Measurements from ENCODE around the gene PPFIA2. TPM values are rescaled to one million over a fixed set of nuclear protein-coding genes. Genes with fewer than 3 reads are reported as not detected.

The PPFIA2 gene
- total RNA-seq, 1 experiment from 2014 or later = not detected

- Histone ChIP-seq H3K9me2 (replicated peaks; ENCODE audit: low read length) (no peaks in the 10 kb centered on the region), H4K20me1 (ENCODE audit: low read length) (no peaks in the 10 kb centered on the region), H3K4me3 (ENCODE audit: low read length) (no peak overlapping the region), H3K4me2 (ENCODE audit: low read length) (no peak overlapping the region), H3K9me3 (ENCODE audit: low read length) (no peaks in the 10 kb centered on the region), H3K27ac (ENCODE audit: low read length) (no peak overlapping the region), H3K9ac (ENCODE audit: low read length) (no peak overlapping the region), H3K79me2 (ENCODE audit: low read length) (no peaks in the 10 kb centered on the region), H3K27me3 (ENCODE audit: low read length) (no peaks in the 10 kb centered on the region), H3K4me1 (ENCODE audit: insufficient read depth, low read length) (no peaks in the 10 kb centered on the region), H3K36me3 (ENCODE audit: low read depth, low read length) (no peaks in the 10 kb centered on the region), H3F3A (ENCODE audit: low read length, unreplicated experiment) (no peaks in the 10 kb centered on the region), H2AFZ (ENCODE audit: low read length) (no peak overlapping the region)
- ATAC-seq (no peak), DNase-seq (no peak)
- intact Hi-C loops (cut with micrococcal nuclease) = no loop called here
- no TSS peak for BruUV-seq (replicated peaks)
- ChIA-PET POLR2A (ENCODE audit: unreplicated experiment) (no interaction called here), CTCF (no interaction called here)
- TF ChIP-seq EZH2 (IDR thresholded peaks at IDR 0.05; ENCODE audit: low read length, unreplicated experiment) (no peak), EZH2phosphoT487 (IDR thresholded peaks at IDR 0.05; ENCODE audit: borderline replicate concordance, low read length) (no peak)
- TF ChIP-seq, protein P1, sequence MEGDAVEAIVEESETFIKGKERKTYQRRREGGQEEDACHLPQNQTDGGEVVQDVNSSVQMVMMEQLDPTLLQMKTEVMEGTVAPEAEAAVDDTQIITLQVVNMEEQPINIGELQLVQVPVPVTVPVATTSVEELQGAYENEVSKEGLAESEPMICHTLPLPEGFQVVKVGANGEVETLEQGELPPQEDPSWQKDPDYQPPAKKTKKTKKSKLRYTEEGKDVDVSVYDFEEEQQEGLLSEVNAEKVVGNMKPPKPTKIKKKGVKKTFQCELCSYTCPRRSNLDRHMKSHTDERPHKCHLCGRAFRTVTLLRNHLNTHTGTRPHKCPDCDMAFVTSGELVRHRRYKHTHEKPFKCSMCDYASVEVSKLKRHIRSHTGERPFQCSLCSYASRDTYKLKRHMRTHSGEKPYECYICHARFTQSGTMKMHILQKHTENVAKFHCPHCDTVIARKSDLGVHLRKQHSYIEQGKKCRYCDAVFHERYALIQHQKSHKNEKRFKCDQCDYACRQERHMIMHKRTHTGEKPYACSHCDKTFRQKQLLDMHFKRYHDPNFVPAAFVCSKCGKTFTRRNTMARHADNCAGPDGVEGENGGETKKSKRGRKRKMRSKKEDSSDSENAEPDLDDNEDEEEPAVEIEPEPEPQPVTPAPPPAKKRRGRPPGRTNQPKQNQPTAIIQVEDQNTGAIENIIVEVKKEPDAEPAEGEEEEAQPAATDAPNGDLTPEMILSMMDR (conservative IDR thresholded peaks at IDR 0.05; ENCODE audit: low read depth, low read length) = no peak
These were observed 319.8 kb downstream of the PPFIA2 start for GRCh38 chr12:81439344-81439743.

DNA sequence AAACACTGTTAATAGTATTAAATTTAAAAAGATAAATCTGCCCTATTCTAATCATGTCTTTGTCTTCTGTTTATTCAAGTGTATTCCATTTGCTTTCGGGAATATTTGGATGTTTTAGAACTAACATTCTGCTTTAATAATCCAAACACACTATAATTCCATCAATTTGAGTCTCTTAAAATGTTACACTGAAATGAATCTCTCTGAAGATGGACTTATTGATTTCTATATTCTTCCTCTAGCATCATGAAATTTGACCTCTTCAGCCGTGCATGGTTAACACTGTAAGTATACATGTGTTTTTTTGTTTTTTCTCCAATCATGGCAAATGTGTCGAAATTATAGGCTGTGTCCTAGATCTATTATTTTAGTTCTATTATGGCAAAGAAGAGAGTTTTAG, 342.1 kb downstream of the PPFIA2 start:
- H3K27me3 ChIP-seq (ENCODE audit: low read length) = no peaks in the 10 kb centered on the region
- no peak for ATAC-seq
- H3K4me3 ChIP-seq (ENCODE audit: low read length) = no peak overlapping the region
- H3F3A ChIP-seq (ENCODE audit: low read length, unreplicated experiment) = no peaks in the 10 kb centered on the region
- DNase-seq = no peak
- H3K4me2 ChIP-seq (ENCODE audit: low read length) = no peak overlapping the region
- no peaks in the 10 kb centered on the region for H3K9me2 ChIP-seq (replicated peaks; ENCODE audit: low read length)
- no peak overlapping the region for H3K27ac ChIP-seq (ENCODE audit: low read length)
- H3K79me2 ChIP-seq (ENCODE audit: low read length) = no peaks in the 10 kb centered on the region
- H3K9ac ChIP-seq (ENCODE audit: low read length) = no peak overlapping the region
- TF ChIP-seq, protein P1 (conservative IDR thresholded peaks at IDR 0.05; ENCODE audit: low read depth, low read length) = no peak
- TF ChIP-seq EZH2phosphoT487 (IDR thresholded peaks at IDR 0.05; ENCODE audit: borderline replicate concordance, low read length) (no peak), EZH2 (IDR thresholded peaks at IDR 0.05; ENCODE audit: low read length, unreplicated experiment) (no peak)
- no peaks in the 10 kb centered on the region for H3K4me1 ChIP-seq (ENCODE audit: insufficient read depth, low read length)
- CTCF ChIA-PET = no interaction called here
- H3K9me3 ChIP-seq (ENCODE audit: low read length) = no peaks in the 10 kb centered on the region
- no peaks in the 10 kb centered on the region for H3K36me3 ChIP-seq (ENCODE audit: low read depth, low read length)
- POLR2A ChIA-PET (ENCODE audit: unreplicated experiment) = no interaction called here
- no peaks in the 10 kb centered on the region for H4K20me1 ChIP-seq (ENCODE audit: low read length)
- intact Hi-C loops (cut with micrococcal nuclease) = no loop called here
- H2AFZ ChIP-seq (ENCODE audit: low read length) = no peak overlapping the region
- BruUV-seq (replicated peaks) = no TSS peak

GRCh38 chr12:81416571-81416970, 342.6 kb downstream of the PPFIA2 start:
- POLR2A ChIA-PET (ENCODE audit: unreplicated experiment) = no interaction called here
- DNase-seq (no peak), ATAC-seq (no peak)
- TF ChIP-seq EZH2phosphoT487 (IDR thresholded peaks at IDR 0.05; ENCODE audit: borderline replicate concordance, low read length) = no peak
- TF ChIP-seq EZH2 (IDR thresholded peaks at IDR 0.05; ENCODE audit: low read length, unreplicated experiment) = no peak
- TF ChIP-seq, protein P1 (conservative IDR thresholded peaks at IDR 0.05; ENCODE audit: low read depth, low read length) = no peak
- Histone ChIP-seq H3K79me2 (ENCODE audit: low read length) (no peaks in the 10 kb centered on the region), H3F3A (ENCODE audit: low read length, unreplicated experiment) (no peaks in the 10 kb centered on the region), H3K4me1 (ENCODE audit: insufficient read depth, low read length) (no peaks in the 10 kb centered on the region), H3K36me3 (ENCODE audit: low read depth, low read length) (no peaks in the 10 kb centered on the region), H3K9me2 (replicated peaks; ENCODE audit: low read length) (no peaks in the 10 kb centered on the region), H3K27ac (ENCODE audit: low read length) (no peak overlapping the region), H2AFZ (ENCODE audit: low read length) (no peak overlapping the region), H4K20me1 (ENCODE audit: low read length) (no peaks in the 10 kb centered on the region), H3K9ac (ENCODE audit: low read length) (no peak overlapping the region), H3K4me2 (ENCODE audit: low read length) (no peak overlapping the region), H3K4me3 (ENCODE audit: low read length) (no peak overlapping the region), H3K27me3 (ENCODE audit: low read length) (no peaks in the 10 kb centered on the region), H3K9me3 (ENCODE audit: low read length) (no peaks in the 10 kb centered on the region)
- no TSS peak for BruUV-seq (replicated peaks)
- CTCF ChIA-PET = no interaction called here
- intact Hi-C loops (cut with micrococcal nuclease) = no loop called here

All from PC-3 (cell line).